ENCODE data around the gene TRIM26.

Gene TRIM26

GRCh38 chr6:30211306-30211705, 1.9 kb downstream of the TRIM26 start:
- no peak for DNase-seq (ENCODE audit: low spot score)

DNA sequence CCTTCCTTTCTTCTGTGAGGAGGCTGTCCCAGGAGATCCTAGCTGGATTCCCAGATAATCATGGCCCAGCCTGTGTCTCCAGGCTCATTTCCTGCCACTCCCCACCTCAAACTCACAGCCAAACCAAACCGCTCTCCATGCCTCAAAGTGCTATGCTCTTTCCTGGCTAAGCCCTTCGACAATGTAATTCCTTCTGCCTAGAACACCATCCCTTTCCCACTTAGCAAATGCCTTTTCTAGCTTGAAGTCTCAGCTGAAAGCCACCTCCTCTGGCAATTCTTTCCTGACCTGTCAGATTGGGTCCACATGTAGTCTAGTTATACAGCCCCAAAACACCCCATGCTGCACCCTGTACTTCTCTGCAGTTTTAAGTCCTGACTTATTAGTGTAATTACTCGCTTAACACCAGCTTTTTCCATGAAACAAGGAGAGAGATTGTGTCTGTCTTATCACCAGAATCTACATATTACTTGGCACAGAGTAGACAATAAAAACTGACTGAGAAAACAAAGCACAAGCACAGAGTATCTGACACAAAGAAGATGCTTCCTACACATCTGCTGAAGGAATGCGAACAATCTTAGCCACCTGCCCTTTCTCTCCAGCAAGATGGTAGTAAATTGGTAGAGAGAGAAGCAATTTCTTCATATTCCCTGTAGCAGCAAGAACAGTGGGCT, 5.4 kb downstream of the TRIM26 start:
- DNase-seq (ENCODE audit: low spot score) = no peak

- DNase-seq (ENCODE audit: low spot score) = no peak
These were observed 6.2 kb downstream of the TRIM26 start for GRCh38 chr6:30206799-30207618.

- no peak for DNase-seq (ENCODE audit: low spot score)
These were observed 7.1 kb downstream of the TRIM26 start for GRCh38 chr6:30206152-30206551.

DNA sequence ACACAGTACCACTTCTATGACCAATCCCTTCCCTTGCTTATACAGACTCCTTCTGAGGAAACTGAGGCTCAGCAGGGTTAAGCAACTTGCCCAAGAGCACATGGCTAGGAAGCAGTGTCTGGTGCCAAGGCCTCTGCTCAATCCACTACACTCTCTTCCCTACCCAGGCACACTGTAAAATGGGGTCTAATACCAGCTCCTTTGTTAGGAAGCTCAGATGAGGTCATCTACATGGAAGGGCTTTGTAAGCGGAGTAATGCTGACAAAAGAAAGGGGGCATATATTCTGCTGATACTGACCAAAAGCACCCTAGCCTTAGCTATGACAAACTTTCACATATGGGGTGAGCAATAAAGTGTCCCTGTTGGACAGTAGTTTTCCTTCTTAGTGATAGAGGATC, 9.1 kb downstream of the TRIM26 start:
- DNase-seq (ENCODE audit: low spot score) = no peak

GRCh38 chr6:30202366-30202765, 10.8 kb downstream of the TRIM26 start:
- DNase-seq (ENCODE audit: low spot score) = no peak

- no peak for DNase-seq (ENCODE audit: low spot score)
These were observed 12.5 kb downstream of the TRIM26 start for GRCh38 chr6:30200551-30201281.

DNA sequence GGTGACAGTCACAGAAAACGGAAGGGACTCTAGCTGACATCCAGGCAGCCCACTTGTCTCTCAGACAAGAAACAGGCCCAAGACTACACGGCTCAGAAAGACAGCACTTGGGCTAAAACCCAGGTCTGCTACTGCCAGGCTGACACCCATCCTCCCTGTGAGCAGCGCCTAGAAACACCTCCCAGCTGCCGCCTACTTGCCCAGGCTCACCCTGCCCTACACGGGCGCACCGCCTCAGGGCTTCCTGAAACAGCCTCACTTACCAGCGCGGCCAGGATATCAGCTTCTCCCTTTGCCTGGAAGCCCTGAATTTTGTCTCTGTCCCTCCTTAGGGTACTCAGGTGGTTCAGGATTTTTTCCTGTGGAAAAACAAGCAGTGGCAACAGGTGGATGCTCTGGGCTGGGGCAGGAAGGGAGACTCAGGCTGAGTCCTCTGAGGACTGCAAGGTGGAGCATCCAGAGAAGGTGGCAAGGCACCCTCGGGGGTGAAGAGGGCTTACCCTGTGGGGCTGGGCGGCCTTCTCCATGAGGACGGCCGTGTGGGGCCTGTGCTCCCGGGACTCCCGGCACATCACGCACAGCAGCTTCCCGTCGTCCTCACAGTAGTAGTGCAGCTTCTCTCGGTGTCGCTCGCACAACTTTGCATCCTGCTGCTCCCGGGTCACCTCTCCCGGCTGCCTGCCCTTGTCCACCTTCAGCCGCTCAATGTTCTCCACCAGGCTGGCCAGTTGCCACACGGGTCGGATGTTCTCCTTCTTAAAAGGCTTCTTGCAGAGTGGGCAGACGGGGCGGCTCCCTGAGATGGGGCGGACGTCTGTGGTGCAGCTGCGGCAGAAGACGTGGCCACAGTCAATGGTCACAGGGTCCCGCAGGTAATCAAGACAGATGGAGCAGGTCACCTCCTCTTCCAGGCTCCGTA, 14.8 kb downstream of the TRIM26 start:
- DNase-seq (ENCODE audit: low spot score) = no peak

GRCh38 chr6:30196376-30196775, 16.8 kb downstream of the TRIM26 start:
- DNase-seq (ENCODE audit: low spot score) = no peak

GRCh38 chr6:30195951-30196350, 17.3 kb downstream of the TRIM26 start:
- DNase-seq (ENCODE audit: low spot score) = no peak

GRCh38 chr6:30194797-30195690, 18.2 kb downstream of the TRIM26 start:
- DNase-seq (ENCODE audit: low spot score) = no peak

- DNase-seq (ENCODE audit: low spot score) = no peak
These were observed 21.1 kb downstream of the TRIM26 start for GRCh38 chr6:30192076-30192475.

DNA sequence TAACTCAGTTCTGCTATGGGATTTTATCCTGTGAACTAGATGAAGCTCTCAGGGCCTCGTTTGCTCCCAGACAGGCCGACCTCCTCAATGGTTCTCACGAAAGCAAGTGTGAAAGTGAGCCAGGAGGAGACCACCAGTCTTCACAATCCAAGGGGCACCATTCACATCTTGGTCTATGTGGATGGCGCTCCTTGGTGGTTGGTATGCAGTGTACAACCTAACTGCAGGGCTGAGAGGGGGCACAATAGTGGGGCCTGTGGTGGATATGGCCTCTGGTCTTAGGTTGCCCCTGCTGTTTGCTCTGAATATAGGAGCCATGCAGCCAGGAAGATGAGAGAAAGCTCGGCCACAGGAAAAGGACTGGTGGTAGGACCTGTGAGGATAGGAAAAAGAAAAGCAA, 24.7 kb downstream of the TRIM26 start:
- DNase-seq (ENCODE audit: low spot score) = no peak

- DNase-seq (ENCODE audit: low spot score) = no peak
These were observed 27.2 kb downstream of the TRIM26 start for GRCh38 chr6:30185846-30186484.

DNA sequence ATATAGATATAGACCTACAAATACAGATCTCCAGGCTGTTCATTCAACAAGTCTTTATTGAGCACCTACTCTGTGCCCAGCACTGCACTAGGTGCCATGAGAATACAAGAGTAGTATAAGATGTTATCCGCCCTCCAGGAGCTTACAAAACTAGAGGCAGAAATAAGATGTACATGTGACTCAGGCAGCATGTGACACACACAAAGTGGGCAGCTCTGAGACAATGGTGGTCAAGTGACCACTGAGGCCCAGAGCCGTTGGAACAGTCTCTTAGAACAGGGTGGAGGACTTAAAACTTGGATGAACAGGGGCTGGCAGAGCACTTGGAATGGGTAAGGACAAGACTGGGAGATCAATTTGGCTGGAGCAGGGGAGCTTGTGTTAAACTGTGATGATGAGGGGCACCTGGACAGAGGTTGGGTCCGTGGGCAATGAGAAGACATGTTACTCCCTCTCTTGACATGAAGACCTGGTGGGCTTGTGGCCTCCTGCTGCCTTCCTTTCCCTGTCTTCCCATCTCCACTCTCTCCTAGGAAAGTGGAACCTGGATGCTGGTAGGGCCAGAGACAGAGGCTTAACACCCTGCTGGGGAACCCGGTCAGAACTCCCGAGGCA, 28.7 kb downstream of the TRIM26 start:
- DNase-seq (ENCODE audit: low spot score) = no peak

- DNase-seq (ENCODE audit: low spot score) = no peak
These were observed 33.1 kb downstream of the TRIM26 start for GRCh38 chr6:30180145-30180544.

DNA sequence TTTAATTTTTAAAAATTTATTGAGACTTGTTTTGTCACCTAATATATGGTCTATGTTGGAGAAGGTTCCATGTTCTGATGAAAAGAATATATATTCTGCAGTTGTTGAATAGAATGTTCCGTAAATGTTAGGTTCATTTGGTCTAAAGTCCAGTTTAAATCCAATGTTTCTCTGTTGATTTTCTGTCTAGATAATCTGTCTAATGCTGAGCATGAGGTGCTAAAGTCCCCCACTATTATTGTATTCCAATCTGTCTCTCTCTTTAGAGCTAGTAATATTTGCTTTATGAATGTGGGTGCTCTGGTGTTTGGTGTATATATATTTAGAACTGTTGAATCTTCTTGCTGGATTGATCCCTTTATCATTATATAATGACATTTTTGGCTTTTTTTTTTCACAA, 34.4 kb downstream of the TRIM26 start:
- no peak for DNase-seq (ENCODE audit: low spot score)

- no peak for DNase-seq (ENCODE audit: low spot score)
These were observed 37.4 kb downstream of the TRIM26 start for GRCh38 chr6:30175765-30176164.

DNA sequence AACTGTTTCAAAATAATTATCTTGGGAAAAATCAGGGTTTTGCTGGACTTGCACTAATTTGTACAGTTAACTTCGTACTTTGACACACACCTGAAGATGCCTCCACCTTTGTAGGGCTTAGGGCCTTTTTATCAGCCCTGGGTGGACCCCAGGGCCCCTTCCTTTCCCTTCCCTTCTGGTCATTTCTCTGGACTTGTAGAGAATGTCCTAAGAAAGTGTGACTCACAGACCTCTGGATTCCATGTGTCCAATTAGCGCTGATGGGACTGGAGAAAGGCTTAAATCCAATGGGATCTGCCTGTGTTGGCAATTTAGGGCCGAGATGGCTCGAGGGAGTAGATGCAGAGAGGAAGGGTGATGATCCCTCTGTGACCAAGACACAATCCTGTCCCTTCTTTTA, 40.5 kb downstream of the TRIM26 start:
- no peak for DNase-seq (ENCODE audit: low spot score)
